Inferior parietal cortex (tissue), 1 donor: ENCODE results near the gene TARS2.

Source experiments
- DNase-seq: peaks from one replicate; pipeline ENCODE4 v3.0.0-alpha.2; 2016; ENCODE audit errors: extremely low spot score

Gene TARS2

DNA sequence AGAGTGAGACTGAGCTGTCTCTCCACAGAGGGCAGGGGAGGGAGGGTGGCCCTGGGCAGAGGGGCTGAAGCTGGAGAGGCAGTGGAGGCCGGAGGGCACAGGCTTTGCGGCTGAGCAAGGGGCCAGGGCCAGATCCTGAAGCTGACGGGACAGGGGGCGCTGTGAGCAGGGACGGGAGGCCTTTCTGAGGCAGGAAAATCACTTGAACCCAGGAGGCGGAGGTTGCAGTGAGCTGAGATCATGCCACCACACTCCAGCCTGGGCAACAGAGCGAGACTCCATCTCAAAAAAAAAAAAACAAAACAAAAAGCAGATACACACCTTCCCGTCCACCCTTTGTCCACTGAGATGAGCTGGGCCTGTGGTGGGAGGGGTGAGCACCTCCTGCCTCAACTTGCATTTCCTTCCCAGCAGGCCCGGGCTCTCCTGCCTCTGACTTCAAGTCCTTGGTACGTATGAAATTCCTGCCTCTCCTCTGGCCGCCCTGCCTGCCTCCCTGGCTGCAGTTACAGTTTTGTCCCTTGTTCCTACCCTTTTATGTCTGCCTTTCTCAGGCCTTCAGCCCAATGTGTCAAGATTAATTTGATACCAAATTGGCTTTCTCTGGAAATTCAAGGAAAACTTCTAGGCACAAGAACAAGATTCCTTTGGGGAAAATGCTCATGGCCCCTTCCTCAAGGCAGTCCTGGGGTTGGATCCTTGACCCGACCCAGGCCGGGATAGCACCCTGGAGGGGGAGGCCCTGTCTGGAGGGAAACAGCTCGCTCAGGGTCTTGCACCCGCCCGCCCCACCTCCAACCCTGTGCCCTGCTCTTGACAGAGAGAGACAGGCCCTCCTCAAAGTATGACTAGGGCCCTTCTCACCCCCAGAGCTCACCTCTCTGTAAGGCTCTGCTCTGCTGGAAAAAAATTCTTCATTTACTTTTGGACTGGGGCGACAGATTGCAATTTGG lies 50.8 kb downstream of the TARS2 start:
- DNase-seq: no peak

DNA sequence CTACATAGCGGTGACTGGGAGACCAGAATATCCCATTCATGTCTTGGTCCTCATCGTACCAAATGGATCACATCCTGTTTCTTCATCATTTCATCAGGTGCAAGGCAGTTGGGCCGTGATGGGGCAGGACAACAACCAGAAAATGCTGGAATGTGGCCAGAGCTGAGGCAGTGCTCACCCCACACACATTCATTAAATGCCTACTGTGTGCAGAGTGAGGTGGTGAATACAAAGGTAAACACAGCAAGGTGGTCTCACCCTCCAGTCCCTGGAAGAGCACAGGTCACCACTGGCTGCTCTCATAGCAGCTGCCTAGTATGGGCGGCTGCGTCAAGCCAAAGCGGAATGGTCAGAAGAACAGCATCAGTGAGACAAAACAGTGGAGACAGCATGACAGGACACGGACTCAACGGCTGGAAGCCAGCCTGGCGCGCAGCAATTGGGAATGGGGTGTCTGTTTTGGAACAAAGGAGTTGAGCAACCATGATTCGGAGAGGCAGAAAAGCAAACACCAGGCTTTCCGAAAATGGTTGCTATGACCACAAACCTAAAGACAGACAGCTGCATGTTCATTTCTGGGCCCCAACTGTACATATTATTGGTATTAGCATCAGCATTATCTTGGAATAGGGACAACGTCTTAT lies 56.4 kb downstream of the TARS2 start:
- no peak for DNase-seq

DNA sequence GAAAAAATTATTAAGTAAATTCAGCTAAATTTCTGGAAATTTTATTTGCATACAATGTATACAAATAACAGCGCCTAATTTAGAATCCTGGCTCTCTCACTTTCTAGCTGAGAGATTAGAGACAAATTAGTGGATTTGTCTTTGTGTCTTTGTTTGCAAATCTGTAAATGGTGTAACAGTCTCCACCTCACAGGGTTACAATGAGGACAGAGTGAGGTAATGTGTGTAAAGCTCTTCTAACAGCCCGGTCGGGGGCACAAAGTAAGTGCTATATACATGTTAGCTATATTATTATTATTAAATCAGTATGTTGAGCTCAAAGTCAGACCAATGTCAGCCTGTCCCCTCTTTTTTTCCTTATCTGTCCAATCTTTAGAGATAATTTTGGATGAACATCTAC lies 57.0 kb downstream of the TARS2 start:
- DNase-seq: no peak

DNA sequence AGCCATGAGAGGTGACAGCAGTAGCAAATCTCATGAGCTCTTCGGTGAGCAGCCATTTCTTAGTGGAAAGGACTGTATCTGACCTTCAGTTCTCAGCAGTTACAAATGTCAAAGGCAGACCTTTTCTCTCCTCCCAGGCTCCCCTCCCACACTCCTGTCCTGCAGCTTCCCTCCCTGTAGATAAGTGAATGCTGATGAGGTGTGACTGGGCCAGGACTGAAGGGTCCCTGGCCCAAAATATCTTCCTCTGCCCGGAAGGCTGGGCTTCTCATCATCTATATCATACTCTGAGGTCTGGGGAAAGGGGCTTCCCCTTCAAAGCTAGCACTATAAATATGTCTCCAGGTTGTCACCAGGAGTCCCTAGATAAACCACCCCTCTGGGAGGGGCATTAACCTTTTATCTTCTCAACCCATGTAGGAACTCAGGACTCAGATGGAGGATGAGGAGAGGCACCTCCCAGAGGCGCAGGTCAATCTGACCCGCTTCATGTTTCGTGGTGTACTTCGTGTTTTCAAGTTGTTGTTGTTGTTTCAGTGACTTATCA lies 58.3 kb downstream of the TARS2 start:
- DNase-seq: peak; percentile 31

DNA sequence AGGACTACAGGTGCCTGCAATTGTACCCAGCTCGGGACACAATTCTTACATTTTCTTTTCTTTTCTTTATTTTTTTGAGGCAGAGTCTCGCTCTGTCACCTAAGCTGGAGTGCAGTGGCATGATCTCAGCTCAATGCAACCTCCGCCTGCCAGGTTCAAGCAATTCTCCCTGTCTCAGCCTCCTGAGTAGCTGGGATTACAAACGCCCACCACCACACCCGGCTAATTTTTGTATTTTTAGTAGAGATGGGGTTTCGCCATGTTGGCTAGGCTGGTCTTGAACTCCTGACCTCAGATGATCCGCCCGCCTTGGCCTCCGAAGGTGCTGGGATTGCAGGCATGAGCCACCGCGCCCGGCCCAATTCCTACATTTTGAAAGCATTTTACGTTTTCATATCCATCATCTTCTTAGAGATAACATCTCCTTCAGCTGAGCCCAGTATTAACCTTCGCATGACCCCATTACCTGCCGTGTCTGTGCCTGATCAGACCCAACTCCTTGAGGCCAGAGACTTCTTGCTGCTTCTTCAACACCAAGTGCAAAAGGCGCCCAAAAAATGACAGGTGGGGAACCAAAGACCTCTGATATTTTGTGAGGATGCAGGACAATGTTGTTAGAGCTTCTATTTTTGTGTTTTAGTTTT lies 59.2 kb downstream of the TARS2 start:
- DNase-seq: no peak

DNA sequence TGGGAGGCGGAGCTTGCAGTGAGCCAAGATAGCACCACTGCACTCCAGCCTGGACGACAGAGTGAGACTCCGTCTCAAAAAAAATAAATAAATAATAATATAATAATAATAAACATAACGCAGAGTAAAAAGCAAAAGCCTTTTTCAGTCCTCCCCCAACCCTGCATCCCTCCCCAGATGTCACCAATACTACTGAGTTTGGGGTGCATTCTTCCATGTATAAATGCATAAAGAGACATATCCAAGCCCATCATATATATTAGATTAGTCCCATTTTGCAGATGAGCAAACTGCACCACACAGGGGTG lies 61.1 kb downstream of the TARS2 start:
- DNase-seq: no peak

DNA sequence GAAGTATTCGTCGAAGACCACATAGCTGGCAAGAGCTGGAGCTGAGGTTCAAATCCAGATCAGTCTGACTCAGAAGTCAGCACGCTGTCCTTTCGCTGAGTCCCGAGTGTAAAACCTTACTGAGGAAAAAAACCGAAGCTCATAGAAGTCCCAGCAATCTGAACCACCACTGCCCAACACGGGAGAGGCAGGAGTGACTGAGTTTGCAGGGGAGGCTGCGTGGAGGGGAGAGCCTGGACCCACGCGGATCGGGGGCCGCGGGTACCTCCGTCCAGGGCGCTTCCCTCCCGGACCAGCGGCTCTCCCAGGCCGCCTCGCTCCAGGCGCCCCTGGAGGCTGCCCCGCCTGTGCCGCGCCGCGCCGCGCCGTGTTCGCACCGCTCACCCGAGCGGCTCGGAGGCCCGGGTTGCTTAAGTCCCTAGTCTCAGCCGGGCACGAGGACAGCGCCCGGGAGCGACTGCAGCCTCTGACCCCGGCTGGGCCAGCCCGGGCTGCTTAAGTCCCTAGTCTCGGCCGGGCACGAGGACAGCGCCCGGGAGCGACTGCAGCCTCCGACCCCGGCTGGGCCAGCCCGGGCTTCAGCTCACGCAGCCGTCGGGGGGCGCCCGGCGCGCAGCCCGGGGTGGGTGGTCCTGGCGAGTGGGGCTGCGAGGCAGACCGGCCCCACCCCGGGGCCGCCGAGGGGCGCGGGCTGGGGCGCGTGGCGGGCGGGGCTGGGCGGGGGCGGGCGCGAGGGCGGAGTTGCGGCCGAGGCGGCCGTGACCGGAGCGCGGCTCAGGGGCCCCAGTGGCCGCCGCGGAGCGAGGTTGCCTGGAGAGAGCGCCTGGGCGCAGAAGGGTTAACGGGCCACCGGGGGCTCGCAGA lies 61.6 kb downstream of the TARS2 start, which contains the start of gene ADAMTSL4:
Gene ADAMTSL4, plus strand, starts transcription at position 777 of the 864 bp plus-strand sequence. CDS start 2,881 bp downstream, outside the sequence.
- DNase-seq: no peak

DNA sequence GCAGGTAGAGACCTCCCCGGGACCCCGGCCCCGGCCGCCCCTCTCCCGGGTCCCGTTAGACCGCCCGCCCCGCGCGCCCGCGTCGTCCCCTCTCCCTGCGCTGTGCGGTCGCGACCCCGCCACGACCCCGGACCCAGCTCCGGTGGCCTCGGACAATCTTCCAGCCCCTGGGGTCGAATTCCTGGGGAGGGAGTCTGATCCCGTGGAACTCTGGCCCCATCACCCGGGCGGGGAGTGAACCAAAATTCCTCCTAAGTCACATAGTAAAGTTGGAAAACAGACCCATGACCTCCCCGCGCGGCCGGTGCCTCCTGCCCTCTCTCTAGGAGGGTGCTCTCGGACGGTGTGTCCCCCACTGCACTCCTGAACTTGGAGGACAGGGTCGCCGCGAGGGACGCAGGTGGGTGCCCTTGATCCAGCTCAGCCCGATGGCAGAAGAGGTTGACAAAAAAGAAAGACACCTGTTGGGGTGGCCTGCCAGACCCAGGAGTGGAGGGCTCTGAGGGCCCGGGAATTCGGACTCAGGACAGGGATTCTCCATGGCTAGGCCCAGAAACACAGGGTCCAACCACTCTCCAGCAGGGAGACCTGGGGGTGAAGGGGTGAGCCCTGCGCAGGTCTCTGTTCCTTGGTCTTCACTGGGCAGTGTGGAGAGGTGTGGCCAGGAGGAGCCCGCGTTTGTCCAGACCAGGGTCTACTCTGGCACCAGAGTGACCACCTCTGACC lies 62.4 kb downstream of the TARS2 start:
- DNase-seq: no peak

DNA sequence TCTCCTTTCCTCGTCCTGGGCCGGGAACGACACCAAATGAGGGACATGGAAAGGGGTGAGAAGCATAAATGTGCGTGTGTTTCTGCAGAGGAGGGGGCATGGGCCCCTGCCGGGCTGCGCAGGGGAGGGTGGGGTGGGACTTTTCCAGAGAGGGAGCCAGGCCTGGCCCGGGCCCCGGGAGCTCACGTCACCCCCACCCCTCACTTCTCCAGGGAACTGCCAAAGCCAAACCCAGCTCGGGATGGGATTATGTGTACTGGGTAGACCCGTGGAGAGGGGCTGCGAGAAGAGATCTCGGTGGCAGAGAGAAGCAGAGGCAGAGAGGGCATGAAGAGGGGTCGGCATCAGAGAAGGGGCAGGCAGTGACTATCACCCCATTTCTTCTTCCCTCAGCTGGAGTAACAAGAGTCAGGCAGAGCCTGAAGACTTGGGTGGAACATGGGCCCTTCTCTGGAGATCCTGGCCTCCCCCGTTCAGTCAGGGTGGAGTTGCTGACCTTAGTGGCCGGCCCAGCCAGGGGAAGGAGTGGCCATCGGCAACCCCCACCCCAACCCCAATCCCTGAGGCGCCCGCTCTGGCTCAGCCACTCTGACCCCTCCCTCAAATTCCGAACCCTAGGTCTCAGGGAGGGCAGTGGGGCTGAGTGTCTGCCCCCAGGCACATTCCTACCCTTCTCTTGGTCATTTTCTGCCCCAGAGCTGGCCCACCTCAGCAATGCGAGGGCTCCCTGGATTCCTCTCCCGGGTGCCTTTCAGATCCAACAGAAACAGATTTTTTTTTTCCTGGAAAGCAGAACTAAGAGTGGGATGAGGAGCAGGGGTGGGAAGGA lies 63.2 kb downstream of the TARS2 start:
- DNase-seq: no peak

DNA sequence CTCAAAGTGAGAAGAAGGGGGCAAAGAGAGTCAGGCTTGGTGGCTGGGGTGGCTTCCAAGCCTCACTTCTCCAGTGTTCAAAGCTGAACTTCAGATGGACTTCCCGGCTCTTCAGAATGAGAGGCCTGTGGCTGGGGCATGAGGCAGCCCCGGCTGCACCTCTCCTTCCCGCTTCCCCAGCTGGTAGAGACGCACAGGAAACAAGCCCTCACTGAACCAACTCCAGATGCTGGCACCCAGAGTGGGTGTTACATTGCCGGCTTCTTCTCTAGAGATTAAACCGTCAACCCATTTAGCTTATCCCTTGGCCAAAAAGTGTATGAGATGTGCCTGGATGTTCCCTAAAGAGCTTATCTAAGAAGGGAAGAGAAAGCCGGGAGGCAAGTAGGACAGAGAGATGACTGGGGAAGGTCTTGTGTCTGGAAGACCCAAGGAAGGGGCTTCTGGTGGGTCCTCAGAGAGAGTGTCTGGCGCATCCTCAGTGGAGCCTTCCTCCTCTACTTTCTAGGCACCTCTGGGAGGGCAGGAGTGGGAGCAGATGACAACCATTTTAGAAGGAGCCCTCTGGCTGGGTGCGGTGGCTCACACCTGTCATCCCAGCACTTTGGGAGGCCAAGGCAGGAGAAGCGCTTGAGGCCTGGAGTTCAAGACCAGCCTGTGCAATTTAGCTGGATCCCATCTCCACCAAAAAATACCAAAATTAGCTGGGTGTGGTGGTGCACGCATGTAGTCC lies 64.0 kb downstream of the TARS2 start:
- no peak for DNase-seq

DNA sequence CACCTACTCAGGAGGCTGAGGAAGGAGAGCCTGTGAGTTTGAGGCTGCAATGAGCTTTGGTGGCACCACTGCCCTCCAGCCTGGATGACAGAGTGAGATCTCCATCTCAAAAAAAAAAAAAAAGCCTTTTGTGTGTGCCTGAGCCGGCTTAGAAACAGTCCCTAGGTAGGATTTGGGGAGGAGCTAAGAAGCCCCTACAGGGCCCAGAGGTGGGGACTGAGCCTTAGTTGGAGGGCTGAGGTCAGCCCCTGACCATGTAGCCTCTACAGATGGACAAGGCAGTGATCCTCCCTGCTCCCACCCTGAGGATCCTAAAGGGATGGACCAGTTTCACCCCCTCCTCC lies 64.5 kb downstream of the TARS2 start:
- DNase-seq: no peak

DNA sequence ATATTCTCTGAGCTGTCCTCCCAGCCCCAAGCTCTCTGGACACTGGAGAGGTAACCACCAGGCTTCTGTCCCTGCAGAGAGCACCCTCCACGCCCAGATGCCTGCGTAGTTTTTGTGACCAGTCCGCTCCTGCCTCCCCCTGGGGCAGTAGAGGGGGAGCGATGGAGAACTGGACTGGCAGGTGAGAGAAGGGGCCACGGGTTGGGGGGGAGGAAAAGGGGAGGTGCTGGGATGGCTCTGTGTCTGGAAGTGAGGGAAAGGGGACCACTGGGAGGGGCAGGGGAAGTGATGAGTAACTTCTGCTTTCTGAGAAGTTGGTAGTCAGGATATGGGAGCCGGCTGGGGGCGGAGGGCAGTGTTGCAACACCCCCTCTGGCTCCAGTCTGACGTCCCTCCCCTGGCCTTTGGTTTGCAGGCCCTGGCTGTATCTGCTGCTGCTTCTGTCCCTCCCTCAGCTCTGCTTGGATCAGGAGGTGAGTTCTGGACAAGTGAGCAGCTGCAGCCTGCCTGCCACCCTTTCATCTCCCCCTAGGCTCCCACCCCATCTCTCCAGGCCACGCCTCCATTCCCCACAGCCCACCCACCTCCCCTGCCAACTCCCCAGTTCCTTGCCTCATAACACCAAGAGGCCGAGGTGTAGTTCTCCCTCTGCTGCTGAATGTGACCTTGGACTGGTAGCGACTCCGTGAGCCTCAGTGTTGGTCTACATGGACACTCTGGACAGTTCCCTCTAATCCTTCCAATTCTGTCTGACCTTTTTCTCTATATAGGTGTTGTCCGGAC lies 65.1 kb downstream of the TARS2 start:
- DNase-seq: no peak

DNA sequence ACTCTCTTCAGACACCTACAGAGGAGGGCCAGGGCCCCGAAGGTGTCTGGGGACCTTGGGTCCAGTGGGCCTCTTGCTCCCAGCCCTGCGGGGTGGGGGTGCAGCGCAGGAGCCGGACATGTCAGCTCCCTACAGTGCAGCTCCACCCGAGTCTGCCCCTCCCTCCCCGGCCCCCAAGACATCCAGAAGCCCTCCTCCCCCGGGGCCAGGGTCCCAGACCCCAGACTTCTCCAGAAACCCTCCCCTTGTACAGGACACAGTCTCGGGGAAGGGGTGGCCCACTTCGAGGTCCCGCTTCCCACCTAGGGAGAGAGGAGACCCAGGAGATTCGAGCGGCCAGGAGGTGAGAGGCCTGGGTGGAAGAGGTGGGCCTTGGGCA lies 65.7 kb downstream of the TARS2 start:
- no peak for DNase-seq

DNA sequence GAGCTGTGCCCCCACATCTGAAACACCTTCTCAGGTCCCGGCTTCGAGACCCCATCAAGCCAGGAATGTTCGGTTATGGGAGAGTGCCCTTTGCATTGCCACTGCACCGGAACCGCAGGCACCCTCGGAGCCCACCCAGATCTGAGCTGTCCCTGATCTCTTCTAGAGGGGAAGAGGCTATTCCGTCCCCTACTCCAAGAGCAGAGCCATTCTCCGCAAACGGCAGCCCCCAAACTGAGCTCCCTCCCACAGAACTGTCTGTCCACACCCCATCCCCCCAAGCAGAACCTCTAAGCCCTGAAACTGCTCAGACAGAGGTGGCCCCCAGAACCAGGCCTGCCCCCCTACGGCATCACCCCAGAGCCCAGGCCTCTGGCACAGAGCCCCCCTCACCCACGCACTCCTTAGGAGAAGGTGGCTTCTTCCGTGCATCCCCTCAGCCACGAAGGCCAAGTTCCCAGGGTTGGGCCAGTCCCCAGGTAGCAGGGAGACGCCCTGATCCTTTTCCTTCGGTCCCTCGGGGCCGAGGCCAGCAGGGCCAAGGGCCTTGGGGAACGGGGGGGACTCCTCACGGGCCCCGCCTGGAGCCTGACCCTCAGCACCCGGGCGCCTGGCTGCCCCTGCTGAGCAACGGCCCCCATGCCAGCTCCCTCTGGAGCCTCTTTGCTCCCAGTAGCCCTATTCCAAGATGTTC lies 66.3 kb downstream of the TARS2 start:
- DNase-seq: no peak

DNA sequence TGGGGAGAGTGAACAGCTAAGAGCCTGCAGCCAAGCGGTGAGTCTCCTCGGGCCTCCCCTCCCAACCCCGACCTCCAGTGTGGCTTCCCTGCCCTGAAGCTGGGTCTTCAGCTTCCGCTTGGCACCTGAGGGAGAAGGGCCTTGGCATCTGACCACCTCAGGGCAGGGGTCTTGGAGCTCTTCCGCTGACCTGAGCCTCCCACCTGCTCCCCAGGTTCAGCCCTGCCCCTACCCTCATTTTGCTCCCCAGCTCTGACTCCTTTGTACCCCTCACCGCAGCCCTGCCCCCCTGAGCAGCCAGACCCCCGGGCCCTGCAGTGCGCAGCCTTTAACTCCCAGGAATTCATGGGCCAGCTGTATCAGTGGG lies 66.8 kb downstream of the TARS2 start:
- DNase-seq: no peak

DNA sequence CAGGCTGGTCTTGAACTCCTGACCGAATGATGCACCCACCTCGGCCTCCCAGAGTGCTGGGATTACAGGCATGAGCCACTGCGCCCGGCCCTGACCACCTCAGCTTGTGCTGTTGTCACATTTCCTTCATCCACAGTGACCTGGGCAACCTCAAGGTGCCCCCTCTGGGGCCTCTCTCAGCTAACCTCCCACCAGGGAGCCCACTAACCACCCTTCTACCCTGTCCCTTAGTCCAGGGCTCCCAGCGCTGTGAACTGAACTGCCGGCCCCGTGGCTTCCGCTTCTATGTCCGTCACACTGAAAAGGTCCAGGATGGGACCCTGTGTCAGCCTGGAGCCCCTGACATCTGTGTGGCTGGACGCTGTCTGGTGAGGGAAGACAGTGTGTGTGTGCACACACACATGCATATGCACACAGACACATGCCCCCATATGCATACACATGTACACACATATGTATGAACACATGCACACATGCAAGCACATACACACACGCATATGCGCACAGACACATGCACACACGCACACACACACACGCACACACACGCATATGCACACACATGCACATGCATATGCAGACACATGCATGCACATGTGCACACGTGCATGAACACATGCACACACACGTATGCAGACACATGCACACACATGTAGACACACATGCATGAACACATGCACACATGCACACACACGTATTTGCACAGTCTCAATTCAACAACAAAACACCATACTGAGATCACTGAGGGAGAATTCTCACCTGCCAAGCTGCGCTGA lies 68.2 kb downstream of the TARS2 start:
- no peak for DNase-seq
